Astrocyte (in vitro differentiated cells and primary cell): ENCODE measurements around the gene DPYSL3. TPM values are rescaled to one million over a fixed set of nuclear protein-coding genes. Genes with fewer than 3 reads are reported as not detected.

Source experiments
- DNase-seq: peaks from one replicate; pipeline ENCODE4 v3.0.0-alpha.2; 2010; ENCODE audit warnings: low read depth
- FAIRE-seq: peaks from 2 replicates; lab custom pipeline; 2011; peaks lifted over from hg19 to GRCh38; lab: Jason Lieb, UNC
- H2AFZ ChIP-seq: 2 replicates; pipeline ENCODE4 v1.6.0; 2012; ENCODE audit warnings: low read depth, low read length, inconsistent platforms
- H3K27ac ChIP-seq: 2 replicates; pipeline ENCODE4 v1.5.1; 2011; ENCODE audit warnings: low read depth, low read length, inconsistent platforms
- H3K27me3 ChIP-seq: 2 replicates; pipeline ENCODE4 v1.6.0; 2011; ENCODE audit warnings: low read length, inconsistent platforms; ENCODE audit not compliant: insufficient read depth
- H3K36me3 ChIP-seq: 2 replicates; pipeline ENCODE4 v1.5.1; 2011; ENCODE audit warnings: low read length, inconsistent platforms; ENCODE audit not compliant: insufficient read depth
- H3K4me1 ChIP-seq: 2 replicates; pipeline ENCODE4 v1.5.1; 2011; ENCODE audit warnings: low read length, inconsistent platforms; ENCODE audit not compliant: insufficient read depth
- H3K4me2 ChIP-seq: 2 replicates; pipeline ENCODE4 v1.6.0; 2012; ENCODE audit warnings: low read length, inconsistent platforms
- H3K4me3 ChIP-seq: 2 replicates; pipeline ENCODE4 v1.5.1; 2011; ENCODE audit warnings: low read depth, mild to moderate bottlenecking, low read length, inconsistent platforms; ENCODE audit not compliant: insufficient read depth
- H3K79me2 ChIP-seq: 2 replicates; pipeline ENCODE4 v1.6.0; 2012; ENCODE audit warnings: mild to moderate bottlenecking, low read length, inconsistent platforms; ENCODE audit not compliant: insufficient read depth
- H3K9ac ChIP-seq: 2 replicates; pipeline ENCODE4 v1.6.0; 2012; ENCODE audit warnings: mild to moderate bottlenecking, low read length, inconsistent platforms
- H3K9me3 ChIP-seq: 2 replicates; pipeline ENCODE4 v1.5.1; 2012; ENCODE audit warnings: low read depth, mild to moderate bottlenecking, low read length, inconsistent platforms; ENCODE audit not compliant: insufficient read depth
- H4K20me1 ChIP-seq: 2 replicates; pipeline ENCODE4 v1.6.0; 2012; ENCODE audit warnings: low read length, inconsistent platforms; ENCODE audit not compliant: insufficient read depth
- H3K27ac Mint-ChIP-seq: one replicate; pipeline ENCODE4 v1.8.0; 2021; ENCODE audit warnings: mild to moderate bottlenecking, mixed read lengths; ENCODE audit not compliant: unreplicated experiment
- H3K27me3 Mint-ChIP-seq: one replicate; pipeline ENCODE4 v1.8.0; 2021; ENCODE audit warnings: low read depth, mixed read lengths; ENCODE audit not compliant: unreplicated experiment
- H3K36me3 Mint-ChIP-seq: one replicate; pipeline ENCODE4 v1.8.0; 2021; ENCODE audit warnings: low read depth, mixed read lengths; ENCODE audit not compliant: unreplicated experiment
- H3K4me1 Mint-ChIP-seq: one replicate; pipeline ENCODE4 v1.8.0; 2021; ENCODE audit warnings: low read depth, mixed read lengths; ENCODE audit not compliant: unreplicated experiment
- H3K4me3 Mint-ChIP-seq: one replicate; pipeline ENCODE4 v1.8.0; 2021; ENCODE audit warnings: mild to moderate bottlenecking, moderate library complexity, mixed read lengths; ENCODE audit not compliant: unreplicated experiment
- H3K9me3 Mint-ChIP-seq: one replicate; pipeline ENCODE4 v1.8.0; 2021; ENCODE audit warnings: mild to moderate bottlenecking, mixed read lengths; ENCODE audit not compliant: unreplicated experiment
- CTCF ChIP-seq: IDR thresholded peaks from 2 replicates; pipeline ENCODE4 v1.5.1; 2011; ENCODE audit warnings: low read depth, mild to moderate bottlenecking, inconsistent platforms, low read length, moderate library complexity; ENCODE audit not compliant: insufficient read depth
- EZH2 ChIP-seq: IDR thresholded peaks from 2 replicates; pipeline ENCODE4 v1.6.1; 2012; ENCODE audit warnings: mild to moderate bottlenecking, low read length, inconsistent platforms; ENCODE audit not compliant: insufficient read depth
- total RNA-seq: library from RNA; stranded (reverse); gene quantifications from 2 replicates; pipeline ENCODE4 v1.2.1, GENCODE V29; 2021

DPYSL3 gene
- total RNA-seq, 1 donor from 2014 or later, result 197 TPM

GRCh38 chr5:147427521-147428401 is 82.1 kb downstream of the DPYSL3 start:
- Histone ChIP-seq H2AFZ (no peak overlapping the region), H3K27me3 (no peaks in the 10 kb centered on the region), H3K36me3 (peaks cover 7% of the 10 kb centered on the region), H3K27ac (no peak overlapping the region), H3K9ac (no peak overlapping the region), H3K9me3 (no peaks in the 10 kb centered on the region), H3K79me2 (peaks cover 96% of the 10 kb centered on the region), H3K4me2 (no peak overlapping the region), H3K4me3 (no peak overlapping the region), H3K4me1 (peaks cover 10% of the 10 kb centered on the region), H4K20me1 (peaks cover 92% of the 10 kb centered on the region)
- H3K36me3 Mint-ChIP-seq, result peaks cover 14% of the 10 kb centered on the region
- H3K4me3 Mint-ChIP-seq, result no peak overlapping the region
- H3K27me3 Mint-ChIP-seq, result no peaks in the 10 kb centered on the region
- DNase-seq (peak; percentile 48), FAIRE-seq (no peak)
- H3K4me1 Mint-ChIP-seq, result peaks cover 43% of the 10 kb centered on the region
- H3K27ac Mint-ChIP-seq, result peak overlapping the region; percentile 4
- H3K9me3 Mint-ChIP-seq, result peaks cover 1% of the 10 kb centered on the region
- no peak for TF ChIP-seq EZH2
- no peak for TF ChIP-seq CTCF

DNA sequence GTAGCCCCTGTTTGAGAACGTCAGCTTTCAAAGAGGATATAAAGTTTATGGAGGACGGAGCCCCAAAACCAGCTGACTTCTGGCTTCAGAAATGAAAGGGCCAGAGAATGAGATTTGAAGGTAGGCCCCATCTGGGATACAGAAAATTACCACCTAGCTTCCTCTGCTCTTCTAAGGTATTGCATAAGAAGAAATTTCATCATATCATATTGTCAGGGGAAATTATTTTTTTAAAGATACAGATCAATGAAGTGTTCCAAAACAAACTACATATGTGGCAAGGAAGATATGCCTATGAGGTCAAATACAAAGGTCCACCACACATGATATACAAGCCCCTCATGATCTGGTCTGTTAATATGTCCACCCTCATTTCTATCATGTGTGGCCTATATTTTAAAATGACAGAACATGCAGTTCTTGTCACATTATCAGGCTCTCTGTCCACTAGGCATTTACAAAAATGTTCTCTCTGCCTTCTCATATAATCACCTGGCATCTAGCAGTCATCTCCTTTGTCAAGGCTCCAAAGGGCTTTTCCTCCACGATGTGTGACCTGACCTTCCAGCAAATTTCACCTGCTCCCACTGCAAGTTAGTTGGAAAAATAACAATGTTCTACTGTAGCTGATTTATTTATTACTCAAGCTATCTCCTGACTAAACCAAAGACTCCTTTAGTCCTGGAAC is 83.1 kb downstream of the DPYSL3 start:
- Histone ChIP-seq H2AFZ (no peak overlapping the region), H4K20me1 (peaks cover 82% of the 10 kb centered on the region), H3K4me1 (peaks cover 9% of the 10 kb centered on the region), H3K9ac (no peak overlapping the region), H3K79me2 (peaks cover 86% of the 10 kb centered on the region), H3K4me3 (no peak overlapping the region), H3K9me3 (no peaks in the 10 kb centered on the region), H3K27ac (no peak overlapping the region), H3K27me3 (no peaks in the 10 kb centered on the region), H3K4me2 (no peak overlapping the region), H3K36me3 (peaks cover 7% of the 10 kb centered on the region)
- H3K4me1 Mint-ChIP-seq, result peaks cover 35% of the 10 kb centered on the region
- H3K9me3 Mint-ChIP-seq, result peaks cover 1% of the 10 kb centered on the region
- peaks cover 20% of the 10 kb centered on the region for H3K36me3 Mint-ChIP-seq
- H3K4me3 Mint-ChIP-seq, result no peak overlapping the region
- no peak overlapping the region for H3K27ac Mint-ChIP-seq
- DNase-seq (no peak), FAIRE-seq (no peak)
- no peak for TF ChIP-seq CTCF
- TF ChIP-seq EZH2, result no peak
- no peaks in the 10 kb centered on the region for H3K27me3 Mint-ChIP-seq
